Smooth muscle cell of the pulmonary artery (primary cell): Measurements from ENCODE around the gene PCDHGB4. TPM values are rescaled to one million over a fixed set of nuclear protein-coding genes. Genes with fewer than 3 reads are reported as not detected.

Experiments used
- total RNA-seq: library from RNA; depleted of rRNA; stranded (reverse); fragments of >200 nt; gene quantifications from 2 replicates; pipeline ENCODE4 v1.2.3, GENCODE V29; 2014

The PCDHGB4 gene
- total RNA-seq, 1 donor from 2014 or later = 26.1 TPM

GRCh38 chr5:141412854-141413539, 25.5 kb downstream of the PCDHGB4 start, which contains the start of gene PCDHGA10:
TSS of gene PCDHGA10 (plus strand) at chr5:141412987. CDS start at chr5:141413176, 189 bp downstream.

GRCh38 chr5:141417494-141418172, 30.1 kb downstream of the PCDHGB4 start, which contains the start of gene PCDHGB7:
TSS of gene PCDHGB7 (plus strand) at chr5:141417677. CDS start at chr5:141417860, 183 bp downstream.

GRCh38 chr5:141420855-141421488, 33.5 kb downstream of the PCDHGB4 start, which contains the start of gene PCDHGA11:
TSS of gene PCDHGA11 (plus strand) at chr5:141421051. CDS start at chr5:141421228, 177 bp downstream.

GRCh38 chr5:141430332-141431113, 43.0 kb downstream of the PCDHGB4 start, which contains the start of gene PCDHGA12:
TSS of gene PCDHGA12 (plus strand) at chr5:141430507. CDS start at chr5:141430760, 253 bp downstream.

Other genes starting within 250 kb of the PCDHGB4 start
- gene PCDHB6, start 237.6 kb upstream of the PCDHGB4 start, total RNA-seq = 0.20 and 0.36 TPM in 2 replicates
- 0.33 and 1.1 TPM in 2 replicates for gene PCDHB7, start 215.1 kb upstream of the PCDHGB4 start, total RNA-seq
- 0.26 and 1.3 TPM in 2 replicates for gene PCDHB8, start 209.9 kb upstream of the PCDHGB4 start, total RNA-seq
- 0.50 and 0.59 TPM in 2 replicates for gene PCDHB16, start 205.3 kb upstream of the PCDHGB4 start, total RNA-seq
- 0.40 and 0.59 TPM in 2 replicates for gene PCDHB9, start 200.5 kb upstream of the PCDHGB4 start, total RNA-seq
- 0.79 and 1.4 TPM in 2 replicates for gene PCDHB10, start 195.3 kb upstream of the PCDHGB4 start, total RNA-seq
- 0.69 and 0.85 TPM in 2 replicates for gene PCDHB11, start 188.1 kb upstream of the PCDHGB4 start, total RNA-seq
- 0.26 and 0.46 TPM in 2 replicates for gene PCDHB12, start 179.0 kb upstream of the PCDHGB4 start, total RNA-seq
- 0.59 and 1.8 TPM in 2 replicates for gene PCDHB13, start 173.8 kb upstream of the PCDHGB4 start, total RNA-seq
- 1.6 and 2.1 TPM in 2 replicates for gene PCDHB14, start 164.4 kb upstream of the PCDHGB4 start, total RNA-seq
- 0.59 and 0.91 TPM in 2 replicates for gene PCDHB15, start 142.3 kb upstream of the PCDHGB4 start, total RNA-seq
- gene SLC25A2, start 83.6 kb upstream of the PCDHGB4 start, total RNA-seq = 0.13 and 0.26 TPM in 2 replicates
- 56.6 and 69.0 TPM in 2 replicates for gene TAF7, start 66.9 kb upstream of the PCDHGB4 start, total RNA-seq
- 1.2 and 1.4 TPM in 2 replicates for gene PCDHGA1, start 57.2 kb upstream of the PCDHGB4 start, total RNA-seq
- gene PCDHGA2, start 48.9 kb upstream of the PCDHGB4 start, total RNA-seq = 2.8 and 4.2 TPM in 2 replicates
- gene PCDHGA3, start 43.9 kb upstream of the PCDHGB4 start, total RNA-seq = 0.79 and 3.0 TPM in 2 replicates
- gene PCDHGB1, start 37.6 kb upstream of the PCDHGB4 start, total RNA-seq = 2.2 and 3.8 TPM in 2 replicates
- gene PCDHGA4, start 32.7 kb upstream of the PCDHGB4 start, total RNA-seq = 11.6 and 16.9 TPM in 2 replicates
- gene PCDHGB2, start 27.7 kb upstream of the PCDHGB4 start, total RNA-seq = 3.2 and 3.9 TPM in 2 replicates
- gene PCDHGA5, start 23.5 kb upstream of the PCDHGB4 start, total RNA-seq = 1.8 and 2.3 TPM in 2 replicates
- gene PCDHGB3, start 17.5 kb upstream of the PCDHGB4 start, total RNA-seq = 7.8 and 8.1 TPM in 2 replicates
- gene PCDHGA6, start 13.8 kb upstream of the PCDHGB4 start, total RNA-seq = 5.3 and 6.7 TPM in 2 replicates
- gene PCDHGA7, start 5.0 kb upstream of the PCDHGB4 start, total RNA-seq = 6.9 and 10.3 TPM in 2 replicates
- gene PCDHGA8, start 4.9 kb downstream of the PCDHGB4 start, total RNA-seq = 4.0 and 4.3 TPM in 2 replicates
- gene PCDHGB5, start 10.2 kb downstream of the PCDHGB4 start, total RNA-seq = 34.3 and 47.0 TPM in 2 replicates
- gene PCDHGA9, start 15.1 kb downstream of the PCDHGB4 start, total RNA-seq = 5.2 and 5.5 TPM in 2 replicates
- 3.9 and 4.8 TPM in 2 replicates for gene PCDHGB6, start 20.3 kb downstream of the PCDHGB4 start, total RNA-seq
- gene PCDHGA10, start 25.3 kb downstream of the PCDHGB4 start, total RNA-seq = 8.3 and 9.4 TPM in 2 replicates
- 13.8 and 14.7 TPM in 2 replicates for gene PCDHGB7, start 30.0 kb downstream of the PCDHGB4 start, total RNA-seq
- 20.6 and 27.7 TPM in 2 replicates for gene PCDHGA11, start 33.4 kb downstream of the PCDHGB4 start, total RNA-seq
- gene PCDHGA12, start 42.8 kb downstream of the PCDHGB4 start, total RNA-seq = 40.2 and 46.0 TPM in 2 replicates
- gene PCDHGC3, start 88.3 kb downstream of the PCDHGB4 start, total RNA-seq = 77.2 and 94.3 TPM in 2 replicates
- 3.5 and 4.2 TPM in 2 replicates for gene PCDHGC4, start 97.3 kb downstream of the PCDHGB4 start, total RNA-seq
- gene PCDHGC5, start 101.4 kb downstream of the PCDHGB4 start, total RNA-seq = 4.6 and 7.3 TPM in 2 replicates
- 32.1 and 43.1 TPM in 2 replicates for gene DIAPH1, start 231.3 kb downstream of the PCDHGB4 start, total RNA-seq
- gene HDAC3, start 249.2 kb downstream of the PCDHGB4 start, total RNA-seq = 53.8 and 57.5 TPM in 2 replicates
- gene RELL2, start 249.3 kb downstream of the PCDHGB4 start, total RNA-seq = 2.3 and 3.5 TPM in 2 replicates